NB4 (cell line): ENCODE results near the gene MROH8.

Experiments used
- MYC ChIP-seq: IDR thresholded peaks from 2 replicates; pipeline ENCODE4 v1.6.1; 2011; ENCODE audit warnings: low read depth, low read length
- POLR2A ChIP-seq: IDR thresholded peaks from 2 replicates; pipeline ENCODE4 v1.6.1; 2011; ENCODE audit warnings: mild to moderate bottlenecking; ENCODE audit not compliant: insufficient read length; ENCODE audit errors: extremely low read depth
- TF ChIP-seq, protein P1 (sequence below): IDR thresholded peaks from one replicate; pipeline ENCODE4 v1.5.1; 2012; ENCODE audit warnings: low read depth, low read length
- TF ChIP-seq, protein P2 (sequence below): IDR thresholded peaks from 2 replicates; pipeline ENCODE4 v1.6.1; 2011; ENCODE audit warnings: low read depth, low read length

DNA sequence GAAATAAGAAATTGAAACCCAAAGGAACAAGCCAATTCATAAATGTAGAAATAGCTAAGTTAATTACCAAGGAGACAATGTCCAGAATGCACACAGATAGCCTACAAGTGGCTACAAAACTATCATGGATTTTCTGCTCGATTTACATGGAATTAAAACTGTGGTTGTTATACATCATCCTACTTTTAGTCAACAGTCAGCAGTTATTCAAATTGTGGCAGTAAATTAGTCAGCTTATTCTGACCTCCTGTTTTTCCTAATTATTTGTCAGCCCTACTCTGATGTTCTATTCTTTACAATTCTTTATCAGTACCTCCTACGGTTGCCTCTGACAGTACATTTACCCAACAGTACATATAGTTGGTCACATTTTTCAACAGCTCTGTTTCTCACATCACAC is 113.2 kb downstream of the MROH8 start:
- TF ChIP-seq, protein P1, sequence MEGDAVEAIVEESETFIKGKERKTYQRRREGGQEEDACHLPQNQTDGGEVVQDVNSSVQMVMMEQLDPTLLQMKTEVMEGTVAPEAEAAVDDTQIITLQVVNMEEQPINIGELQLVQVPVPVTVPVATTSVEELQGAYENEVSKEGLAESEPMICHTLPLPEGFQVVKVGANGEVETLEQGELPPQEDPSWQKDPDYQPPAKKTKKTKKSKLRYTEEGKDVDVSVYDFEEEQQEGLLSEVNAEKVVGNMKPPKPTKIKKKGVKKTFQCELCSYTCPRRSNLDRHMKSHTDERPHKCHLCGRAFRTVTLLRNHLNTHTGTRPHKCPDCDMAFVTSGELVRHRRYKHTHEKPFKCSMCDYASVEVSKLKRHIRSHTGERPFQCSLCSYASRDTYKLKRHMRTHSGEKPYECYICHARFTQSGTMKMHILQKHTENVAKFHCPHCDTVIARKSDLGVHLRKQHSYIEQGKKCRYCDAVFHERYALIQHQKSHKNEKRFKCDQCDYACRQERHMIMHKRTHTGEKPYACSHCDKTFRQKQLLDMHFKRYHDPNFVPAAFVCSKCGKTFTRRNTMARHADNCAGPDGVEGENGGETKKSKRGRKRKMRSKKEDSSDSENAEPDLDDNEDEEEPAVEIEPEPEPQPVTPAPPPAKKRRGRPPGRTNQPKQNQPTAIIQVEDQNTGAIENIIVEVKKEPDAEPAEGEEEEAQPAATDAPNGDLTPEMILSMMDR, result no peak
- TF ChIP-seq, protein P2, sequence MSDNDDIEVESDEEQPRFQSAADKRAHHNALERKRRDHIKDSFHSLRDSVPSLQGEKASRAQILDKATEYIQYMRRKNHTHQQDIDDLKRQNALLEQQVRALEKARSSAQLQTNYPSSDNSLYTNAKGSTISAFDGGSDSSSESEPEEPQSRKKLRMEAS, result no peak
- TF ChIP-seq POLR2A, result no peak
- no peak for TF ChIP-seq MYC
